ENCODE results near the gene PODXL. TPM values are rescaled to one million over a fixed set of nuclear protein-coding genes. Genes with fewer than 3 reads are reported as not detected.

Gene PODXL
- total RNA-seq, 6 donors from 2014 or later = 57.0 to 108 (median 96.6) TPM

DNA sequence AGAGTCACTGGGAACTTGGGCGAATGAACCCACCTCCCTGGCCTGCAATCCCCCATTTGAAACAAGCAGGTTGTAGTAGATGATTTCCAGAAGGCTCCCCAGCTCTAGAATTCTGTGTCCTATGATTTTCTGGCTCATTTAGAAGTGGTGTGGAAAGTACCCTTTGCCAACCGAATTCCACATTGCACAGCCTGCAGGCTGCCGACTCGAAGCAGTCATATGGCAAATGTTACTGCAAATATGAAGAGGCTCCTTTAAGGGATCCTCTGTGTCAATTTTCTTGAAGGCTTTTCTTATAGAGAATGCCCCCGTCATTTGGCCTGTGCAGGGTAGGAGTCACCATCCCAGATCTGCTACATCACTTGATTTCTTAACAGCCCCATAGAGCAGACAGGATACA lies 5.6 kb downstream of the PODXL start:
- 67 to 77% methylated on average over 5 of the region's 5 CpGs for WGBS, 2 donors
- H3K4me1 ChIP-seq = peaks cover 10 to 35% (median 16%) of the 10 kb centered on the region in 4 donors
- ATAC-seq (ENCODE audit: low FRiP score in 2 of 2) = no peak
- H3K4me3 ChIP-seq = peak overlapping the region in 1 of 4 donors; percentile 74
- H3K9me3 ChIP-seq = no peaks in the 10 kb centered on the region
- H3K27me3 ChIP-seq = no peaks in the 10 kb centered on the region
- H3K27ac ChIP-seq = peak overlapping the region in 2 of 4 donors; percentile 79 to 92
- H3K36me3 ChIP-seq = peaks cover 0 to 4% (median 0%) of the 10 kb centered on the region in 4 donors
- no peak for TF ChIP-seq POLR2AphosphoS5 (IDR thresholded peaks at IDR 0.05)
- DNase-seq = no peak

DNA sequence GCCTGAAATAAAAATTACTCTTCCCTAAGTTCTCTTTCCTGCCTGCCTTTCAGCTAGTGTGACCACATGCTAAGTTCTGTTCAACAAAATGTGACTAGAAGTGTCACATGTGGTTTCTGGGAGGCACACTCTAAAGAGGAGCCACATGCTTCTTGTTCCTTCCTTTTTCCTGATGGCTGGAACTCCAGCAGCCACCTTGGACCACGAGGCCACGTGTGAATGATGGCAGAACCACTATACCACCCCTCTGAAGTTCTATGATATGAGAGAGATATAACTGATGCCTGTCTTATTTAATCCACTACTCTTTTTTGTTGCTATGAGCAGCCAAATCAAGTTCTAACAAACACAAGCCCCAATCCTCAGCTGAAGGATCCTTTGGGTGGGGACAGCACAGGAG lies 8.1 kb downstream of the PODXL start:
- H3K27ac ChIP-seq = no peak overlapping the region
- ATAC-seq (ENCODE audit: low FRiP score in 2 of 2) (no peak), DNase-seq (no peak)
- H3K4me1 ChIP-seq = peaks cover 21 to 37% (median 26%) of the 10 kb centered on the region in 4 donors
- no peaks in the 10 kb centered on the region for H3K9me3 ChIP-seq
- peaks cover 0 to 4% (median 0%) of the 10 kb centered on the region in 4 donors for H3K36me3 ChIP-seq
- no peaks in the 10 kb centered on the region for H3K27me3 ChIP-seq
- TF ChIP-seq POLR2AphosphoS5 (IDR thresholded peaks at IDR 0.05) = no peak
- TF ChIP-seq POLR2A (IDR thresholded peaks at IDR 0.05) = no peak
- TF ChIP-seq EP300 (IDR thresholded peaks at IDR 0.05) = no peak
- TF ChIP-seq, protein P1, sequence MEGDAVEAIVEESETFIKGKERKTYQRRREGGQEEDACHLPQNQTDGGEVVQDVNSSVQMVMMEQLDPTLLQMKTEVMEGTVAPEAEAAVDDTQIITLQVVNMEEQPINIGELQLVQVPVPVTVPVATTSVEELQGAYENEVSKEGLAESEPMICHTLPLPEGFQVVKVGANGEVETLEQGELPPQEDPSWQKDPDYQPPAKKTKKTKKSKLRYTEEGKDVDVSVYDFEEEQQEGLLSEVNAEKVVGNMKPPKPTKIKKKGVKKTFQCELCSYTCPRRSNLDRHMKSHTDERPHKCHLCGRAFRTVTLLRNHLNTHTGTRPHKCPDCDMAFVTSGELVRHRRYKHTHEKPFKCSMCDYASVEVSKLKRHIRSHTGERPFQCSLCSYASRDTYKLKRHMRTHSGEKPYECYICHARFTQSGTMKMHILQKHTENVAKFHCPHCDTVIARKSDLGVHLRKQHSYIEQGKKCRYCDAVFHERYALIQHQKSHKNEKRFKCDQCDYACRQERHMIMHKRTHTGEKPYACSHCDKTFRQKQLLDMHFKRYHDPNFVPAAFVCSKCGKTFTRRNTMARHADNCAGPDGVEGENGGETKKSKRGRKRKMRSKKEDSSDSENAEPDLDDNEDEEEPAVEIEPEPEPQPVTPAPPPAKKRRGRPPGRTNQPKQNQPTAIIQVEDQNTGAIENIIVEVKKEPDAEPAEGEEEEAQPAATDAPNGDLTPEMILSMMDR (IDR thresholded peaks at IDR 0.05) = no peak
- no peak overlapping the region for H3K4me3 ChIP-seq
- 69 to 100% methylated on average over 2 of the region's 2 CpGs for WGBS, 2 donors

DNA sequence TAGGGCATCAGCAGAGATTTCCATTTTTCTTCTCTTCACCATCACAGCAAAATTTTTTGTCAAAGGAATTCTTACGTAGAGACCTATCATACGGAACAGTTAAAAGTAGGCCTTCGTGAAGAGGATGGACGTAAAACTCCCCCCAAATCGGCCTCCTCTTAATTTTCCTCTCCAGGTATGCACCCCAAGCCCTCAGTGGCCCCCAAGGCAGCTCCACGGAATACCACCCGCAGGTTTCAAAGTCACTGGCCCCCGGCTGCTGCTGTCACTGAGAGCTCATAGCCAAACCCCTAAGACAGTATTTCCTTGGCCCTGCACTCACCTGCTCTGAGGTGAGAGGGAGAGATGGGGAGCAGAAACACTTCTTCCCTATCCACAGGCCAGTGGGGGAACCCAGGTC lies 8.8 kb downstream of the PODXL start:
- ATAC-seq (ENCODE audit: low FRiP score in 2 of 2) (no peak), DNase-seq (no peak)
- Histone ChIP-seq H3K36me3 (peaks cover 0 to 4% (median 0%) of the 10 kb centered on the region in 4 donors), H3K27ac (peak overlapping the region in 1 of 4 donors; percentile 4), H3K4me1 (peaks cover 23 to 36% (median 28%) of the 10 kb centered on the region in 4 donors), H3K9me3 (no peaks in the 10 kb centered on the region), H3K4me3 (no peak overlapping the region), H3K27me3 (no peaks in the 10 kb centered on the region)
- 91 to 96% methylated on average over 8 of the region's 8 CpGs for WGBS, 2 donors
- TF ChIP-seq, protein P1 (IDR thresholded peaks at IDR 0.05) = no peak
- TF ChIP-seq POLR2AphosphoS5 (IDR thresholded peaks at IDR 0.05) = no peak
- TF ChIP-seq EP300 (IDR thresholded peaks at IDR 0.05) = no peak
- no peak for TF ChIP-seq POLR2A (IDR thresholded peaks at IDR 0.05)

DNA sequence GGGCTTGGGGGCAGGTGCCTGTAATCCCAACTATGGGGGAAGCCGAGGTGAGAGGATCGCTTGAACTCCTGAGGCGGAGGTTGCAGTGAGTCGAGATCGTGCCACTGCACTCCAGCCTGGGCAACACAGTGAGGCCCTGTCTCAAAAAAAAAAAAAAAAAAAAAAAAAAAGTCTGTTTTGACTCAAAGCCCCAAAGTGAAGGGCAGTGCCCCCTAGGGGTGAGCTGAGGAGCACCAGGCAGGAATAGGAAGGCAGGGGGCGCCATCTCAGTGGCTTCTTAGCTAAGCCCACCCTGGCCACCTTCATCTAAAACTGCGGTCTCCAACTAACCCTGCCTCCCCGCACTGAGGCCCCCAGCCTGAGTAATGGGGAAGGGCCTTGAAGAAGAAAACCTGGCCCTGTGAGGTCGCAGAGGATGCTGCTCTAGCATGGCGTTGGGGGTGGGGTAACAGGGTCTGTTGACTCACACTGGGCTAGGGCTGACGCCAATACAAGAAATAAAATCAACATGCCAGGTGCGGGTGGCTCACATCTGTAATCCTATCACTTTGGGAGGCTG lies 9.8 kb downstream of the PODXL start:
- Histone ChIP-seq H3K4me3 (no peak overlapping the region), H3K9me3 (no peaks in the 10 kb centered on the region), H3K27me3 (no peaks in the 10 kb centered on the region), H3K36me3 (peaks cover 0 to 4% (median 0%) of the 10 kb centered on the region in 4 donors), H3K4me1 (peaks cover 25 to 35% (median 30%) of the 10 kb centered on the region in 4 donors), H3K27ac (peak overlapping the region; percentile 82 to 85 (median 83))
- no peak for TF ChIP-seq POLR2AphosphoS5 (IDR thresholded peaks at IDR 0.05)
- TF ChIP-seq, protein P1 (IDR thresholded peaks at IDR 0.05) = peak in 5 of 6 experiments; percentile 26 to 49 (median 32)
- TF ChIP-seq POLR2A (IDR thresholded peaks at IDR 0.05) = no peak
- no peak for TF ChIP-seq EP300 (IDR thresholded peaks at IDR 0.05)
- ATAC-seq (ENCODE audit: low FRiP score in 2 of 2) (no peak), DNase-seq (no peak)
- WGBS, 2 donors = 88 to 89% methylated on average over 12 of the region's 12 CpGs

DNA sequence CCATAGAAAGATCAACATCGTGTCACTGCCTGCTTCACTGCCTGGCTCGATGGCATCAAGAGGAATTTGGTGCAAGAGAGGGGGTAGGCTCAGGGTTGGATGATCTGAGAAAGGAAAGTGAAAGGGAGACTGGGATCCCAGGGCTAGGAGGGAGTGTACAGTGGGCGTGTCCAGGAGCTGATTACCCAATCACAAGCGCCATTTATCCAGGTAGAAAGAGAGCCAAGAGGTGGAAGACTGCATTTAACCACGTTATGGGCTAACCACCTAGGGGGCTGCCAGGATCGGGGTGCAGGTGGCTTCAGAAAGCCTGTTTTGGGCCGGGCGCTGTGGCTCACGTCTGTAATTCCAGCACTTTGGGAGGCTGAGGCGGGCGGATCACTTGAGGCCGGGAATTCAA lies 10.3 kb downstream of the PODXL start:
- ATAC-seq (ENCODE audit: low FRiP score in 2 of 2) (peak; percentile 65 to 70), DNase-seq (peak in 1 of 2 donors; percentile 74)
- no peaks in the 10 kb centered on the region for H3K9me3 ChIP-seq
- H3K4me1 ChIP-seq = peaks cover 28 to 38% (median 31%) of the 10 kb centered on the region in 4 donors
- 74 to 79% methylated on average over 12 of the region's 12 CpGs for WGBS, 2 donors
- H3K4me3 ChIP-seq = peak overlapping the region in 3 of 4 donors; percentile 25 to 33 (median 29)
- no peaks in the 10 kb centered on the region for H3K27me3 ChIP-seq
- H3K36me3 ChIP-seq = peaks cover 0 to 4% (median 0%) of the 10 kb centered on the region in 4 donors
- TF ChIP-seq POLR2A (IDR thresholded peaks at IDR 0.05) (no peak), POLR2AphosphoS5 (IDR thresholded peaks at IDR 0.05) (no peak), EP300 (IDR thresholded peaks at IDR 0.05) (no peak)
- TF ChIP-seq, protein P1 (IDR thresholded peaks at IDR 0.05) = no peak
- H3K27ac ChIP-seq = peak overlapping the region; percentile 82 to 85 (median 83)

All from upper lobe of left lung (tissue), 6 donors.